HepG2 (cell line): ENCODE measurements around the gene MYL12B. TPM values are rescaled to one million over a fixed set of nuclear protein-coding genes. Genes with fewer than 3 reads are reported as not detected.
A peak's percentile ranks its signal among the peaks of the same experiment; 100 is the strongest.

Experiments
- ATAC-seq: fragments of 200-7000 bp; cut with Tn5 transposase; 3 replicates; pipeline ENCODE4 v1.9.1; 2020; ENCODE audit warnings: mild to moderate bottlenecking, moderate library complexity
- BruUV-seq: library from RNA; stranded (reverse); fragments of 400-500 nt; replicated peaks from 2 replicates; lab custom pipeline; 2021; lab: Mats Ljungman, UMichigan
- CTCF ChIA-PET: fragments of 300-600 bp; formaldehyde crosslinking; extraction: SDS; loops from one replicate; lab custom pipeline; 2021; ENCODE audit warnings: low total read pairs, inconsistent platforms, low intra/inter-chr PET ratio; lab: Yijun Ruan, JAX
- POLR2A ChIA-PET: fragments of 350-600 bp; sonication (Branson Sonifier 250); formaldehyde crosslinking; loops from one replicate; lab custom pipeline; 2020; ENCODE audit warnings: antibody characterized with exemption, inconsistent platforms; lab: Yijun Ruan, JAX
- DNase-seq: peaks from one replicate; pipeline ENCODE4 v3.0.0-alpha.2; 2015; ENCODE audit warnings: low spot score
- FAIRE-seq: peaks from 3 replicates; lab custom pipeline; 2011; peaks lifted over from hg19 to GRCh38; lab: Jason Lieb, UNC
- H2AFZ ChIP-seq: one replicate; pipeline ENCODE4 v1.6.1; 2011; ENCODE audit warnings: low read length, inconsistent platforms
- H3K27ac ChIP-seq: fragments of 300-600 bp; 3 replicates; pipeline ENCODE4 v1.8.0; 2011; ENCODE audit warnings: mixed run types, mild to moderate bottlenecking, mixed read lengths, low read length, inconsistent platforms; ENCODE audit not compliant: insufficient read depth; ENCODE audit errors: extremely low read length
- H3K27me3 ChIP-seq, 2 experiments: fragments of 200-600 bp in 1 of 2; 2 replicates in 1 of 2; 3 replicates in 1 of 2; pipeline versions ENCODE4 v1.6.0 to v1.8.0; 2011; ENCODE audit warnings: low read length in 2 of 2, mild to moderate bottlenecking in 2 of 2, moderate library complexity in 2 of 2, inconsistent platforms in 1 of 2; ENCODE audit not compliant: insufficient read depth in 2 of 2, control insufficient read depth in 1 of 2
- H3K36me3 ChIP-seq, 2 experiments: fragments of 200-600 bp in 1 of 2; replicated peaks in 1 of 2; 2 replicates in 1 of 2; 3 replicates in 1 of 2; pipeline versions ENCODE4 v1.5.1 to v1.8.0; 2011; ENCODE audit warnings: low read length in 2 of 2, inconsistent platforms in 1 of 2; ENCODE audit not compliant: insufficient read depth in 2 of 2, control insufficient read depth in 1 of 2
- H3K4me1 ChIP-seq: 2 replicates; pipeline ENCODE4 v1.5.1; 2012; ENCODE audit warnings: low read length, inconsistent platforms; ENCODE audit not compliant: insufficient read depth
- H3K4me2 ChIP-seq: 2 replicates; pipeline ENCODE4 v1.6.0; 2011; ENCODE audit warnings: low read depth, low read length, inconsistent platforms
- H3K4me3 ChIP-seq, 3 experiments: fragments of 200-600 bp in 1 of 3; sonication (generic), shearing (Covaris generic) in 1 of 3; replicated peaks in 1 of 3; 2 replicates each; pipeline ENCODE4 v1.5.1; 2011 to 2016; ENCODE audit warnings: low read length in 3 of 3, inconsistent platforms in 2 of 3, low read depth in 2 of 3, mild to moderate bottlenecking in 2 of 3, control low read depth in 1 of 3, mixed read lengths in 1 of 3; ENCODE audit not compliant: insufficient read depth in 1 of 3
- H3K79me2 ChIP-seq: one replicate; pipeline ENCODE4 v1.6.1; 2011; ENCODE audit warnings: low read length, inconsistent platforms; ENCODE audit not compliant: insufficient read depth
- H3K9ac ChIP-seq: 2 replicates; pipeline ENCODE4 v1.6.0; 2011; ENCODE audit warnings: mild to moderate bottlenecking, low read depth, low read length, inconsistent platforms; ENCODE audit not compliant: insufficient read depth
- H3K9me3 ChIP-seq: 2 replicates; pipeline ENCODE4 v1.5.1; 2012; ENCODE audit warnings: mild to moderate bottlenecking, low read length
- H4K20me1 ChIP-seq: 2 replicates; pipeline ENCODE4 v1.6.0; 2011; ENCODE audit warnings: inconsistent platforms, mild to moderate bottlenecking, low read length, moderate library complexity; ENCODE audit not compliant: insufficient read depth
- ARNT ChIP-seq: fragments of 450-650 bp; IDR thresholded peaks from 2 replicates; pipeline ENCODE4 v1.6.1; 2017
- EP300 ChIP-seq, 3 experiments: sonication (generic) in 1 of 3; formaldehyde crosslinking in 1 of 3; IDR thresholded peaks; 2 replicates each; pipeline versions ENCODE4 v1.5.1 to v1.6.1; 2011 to 2020; ENCODE audit warnings: low read depth in 2 of 3, low read length in 2 of 3, borderline replicate concordance in 1 of 3, improper control_type of control experiment in 1 of 3, mild to moderate bottlenecking in 1 of 3, missing genetic modification reagents in 1 of 3, moderate library complexity in 1 of 3
- FOSL1 ChIP-seq: sonication (generic); formaldehyde crosslinking; IDR thresholded peaks from 2 replicates; pipeline ENCODE4 v1.9.0; 2021; ENCODE audit warnings: missing genetic modification reagents, borderline replicate concordance
- GPN1 ChIP-seq: sonication (generic); formaldehyde crosslinking; IDR thresholded peaks from 2 replicates; pipeline ENCODE4 v1.5.1; 2020; ENCODE audit warnings: missing genetic modification reagents, borderline replicate concordance
- KLF11 ChIP-seq: IDR thresholded peaks from 2 replicates; pipeline ENCODE4 v1.6.1; 2016; ENCODE audit warnings: missing compliant biosample characterization
- RFXANK ChIP-seq: IDR thresholded peaks from 2 replicates; pipeline ENCODE4 v1.6.1; 2016
- YEATS2 ChIP-seq: sonication (generic); formaldehyde crosslinking; IDR thresholded peaks from 2 replicates; pipeline ENCODE4 v1.4.0; 2020; ENCODE audit warnings: missing genetic modification reagents, borderline replicate concordance
- ZNF501 ChIP-seq: sonication (generic); formaldehyde crosslinking; IDR thresholded peaks from 2 replicates; pipeline ENCODE4 v1.5.1; 2020; ENCODE audit warnings: mild to moderate bottlenecking, moderate library complexity, missing genetic modification reagents
- ZNF577 ChIP-seq: sonication (generic); formaldehyde crosslinking; IDR thresholded peaks from 2 replicates; pipeline ENCODE4 v1.4.0; 2020; ENCODE audit warnings: mild to moderate bottlenecking, low read depth, missing genetic modification reagents, borderline replicate concordance
- ZNF615 ChIP-seq: sonication (generic); formaldehyde crosslinking; IDR thresholded peaks from 2 replicates; pipeline ENCODE4 v1.5.0; 2020; ENCODE audit warnings: mild to moderate bottlenecking, missing genetic modification reagents, borderline replicate concordance
- WGBS: methylation state at CpG from one replicate; pipeline ENCODE4 v1.1.6; 2017; ENCODE audit warnings: low lambda C conversion rate; 5-methylcytosine and 5-hydroxymethylcytosine counted together
- in situ Hi-C: cut with HindIII; loops from 2 replicates; pipeline ENCODE4 v1.10.0; 2017; ENCODE audit warnings: low pct_unique_long_range_greater_than_20kb; ENCODE audit not compliant: extremely low pct_ligation_motif_present
- intact Hi-C: fragments of 100-400 bp; cut with micrococcal nuclease; formaldehyde crosslinking; loops from one replicate; pipeline ENCODE4 v1.10.0; 2022; ENCODE audit not compliant: unreplicated experiment
- polyA plus RNA-seq, 8 experiments: library from polyadenylated mRNA; depleted of rRNA in 3 of 8; stranded (reverse) in 7 of 8; unstranded in 1 of 8; fragments of >200 nt; fragmentation: Illumina TruSeq in 4 of 8; extraction: Trizol in 4 of 8; gene quantifications; 2 replicates each; pipeline versions ENCODE4 v1.2.1 to v1.2.3, GENCODE V29; 2011 to 2016; ENCODE audit warnings: low read depth in 4 of 8, missing spikeins in 1 of 8, mixed read lengths in 1 of 8; ENCODE audit not compliant: insufficient read depth in 1 of 8
- total RNA-seq, 5 experiments: library from RNA; depleted of rRNA; stranded (reverse); fragments of >200 nt; fragmentation: Illumina TruSeq; extraction: Trizol; gene quantifications; 2 replicates each; pipeline ENCODE4 v1.2.3, GENCODE V29; 2016; ENCODE audit warnings: low read depth in 1 of 5
- TF ChIP-seq, protein P1 (sequence below): sonication (generic); formaldehyde crosslinking; IDR thresholded peaks from 2 replicates; pipeline ENCODE4 v1.4.0; 2020; ENCODE audit warnings: missing genetic modification reagents
- TF ChIP-seq, protein P2 (sequence below), 2 experiments: sonication (generic) in 1 of 2; formaldehyde crosslinking in 1 of 2; IDR thresholded peaks; 2 replicates each; pipeline versions ENCODE4 v1.4.0 to v1.6.1; 2016 to 2020; ENCODE audit warnings: borderline replicate concordance in 1 of 2, low read depth in 1 of 2, mild to moderate bottlenecking in 1 of 2, missing genetic modification reagents in 1 of 2
- TF ChIP-seq, protein P3 (sequence below): sonication (generic); formaldehyde crosslinking; conservative IDR thresholded peaks from 2 replicates; pipeline ENCODE4 v1.8.1; 2023; ENCODE audit warnings: missing genetic modification reagents

Gene MYL12B
- total and polyA plus RNA-seq, 2 of the 13 experiments (the other 11 are each of a cell fraction or from before 2014, with no cell fraction given): 265 to 340 TPM

DNA sequence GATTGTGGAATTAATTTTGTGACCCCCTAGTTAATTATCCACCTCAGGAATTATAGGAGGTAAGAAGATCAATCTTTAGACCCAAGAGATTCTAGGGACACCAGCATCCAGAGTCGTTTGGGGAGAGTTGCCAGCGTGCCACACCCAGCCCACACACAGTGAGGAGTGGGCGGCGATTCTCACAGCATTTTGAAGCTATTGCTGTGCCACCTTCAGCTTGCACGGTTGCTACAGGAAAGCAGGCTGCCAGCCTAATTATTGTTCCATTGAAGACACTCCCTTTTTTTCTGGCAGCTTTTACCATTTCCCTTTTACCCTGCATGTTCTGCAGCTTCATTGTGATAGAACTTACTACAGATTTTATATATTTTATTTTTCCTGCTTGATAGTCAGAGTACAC is 27.5 kb upstream of the MYL12B start:
- Histone ChIP-seq H3K9ac (peak overlapping the region; percentile 43), H4K20me1 (no peaks in the 10 kb centered on the region), H3K27ac (peak overlapping the region; percentile 95), H3K4me1 (peaks cover 66% of the 10 kb centered on the region), H2AFZ (no peak overlapping the region), H3K9me3 (no peaks in the 10 kb centered on the region), H3K4me3 (peak overlapping the region in 1 of 3 experiments; percentile 8; a peak in 1 of 6 replicates), H3K27me3 (no peaks in the 10 kb centered on the region), H3K79me2 (no peaks in the 10 kb centered on the region), H3K36me3 (no peaks in the 10 kb centered on the region), H3K4me2 (peak overlapping the region; percentile 25)
- BruUV-seq: no TSS peak
- TF ChIP-seq FOSL1 (CRISPR knock-in tag): no peak
- TF ChIP-seq ARNT: no peak
- TF ChIP-seq KLF11 (CRISPR knock-in tag): no peak
- TF ChIP-seq ZNF501 (CRISPR knock-in tag): no peak
- no peak for TF ChIP-seq YEATS2 (CRISPR knock-in tag)
- TF ChIP-seq, protein P1, sequence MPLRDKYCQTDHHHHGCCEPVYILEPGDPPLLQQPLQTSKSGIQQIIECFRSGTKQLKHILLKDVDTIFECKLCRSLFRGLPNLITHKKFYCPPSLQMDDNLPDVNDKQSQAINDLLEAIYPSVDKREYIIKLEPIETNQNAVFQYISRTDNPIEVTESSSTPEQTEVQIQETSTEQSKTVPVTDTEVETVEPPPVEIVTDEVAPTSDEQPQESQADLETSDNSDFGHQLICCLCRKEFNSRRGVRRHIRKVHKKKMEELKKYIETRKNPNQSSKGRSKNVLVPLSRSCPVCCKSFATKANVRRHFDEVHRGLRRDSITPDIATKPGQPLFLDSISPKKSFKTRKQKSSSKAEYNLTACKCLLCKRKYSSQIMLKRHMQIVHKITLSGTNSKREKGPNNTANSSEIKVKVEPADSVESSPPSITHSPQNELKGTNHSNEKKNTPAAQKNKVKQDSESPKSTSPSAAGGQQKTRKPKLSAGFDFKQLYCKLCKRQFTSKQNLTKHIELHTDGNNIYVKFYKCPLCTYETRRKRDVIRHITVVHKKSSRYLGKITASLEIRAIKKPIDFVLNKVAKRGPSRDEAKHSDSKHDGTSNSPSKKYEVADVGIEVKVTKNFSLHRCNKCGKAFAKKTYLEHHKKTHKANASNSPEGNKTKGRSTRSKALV (CRISPR knock-in tag): no peak
- TF ChIP-seq, protein P2, sequence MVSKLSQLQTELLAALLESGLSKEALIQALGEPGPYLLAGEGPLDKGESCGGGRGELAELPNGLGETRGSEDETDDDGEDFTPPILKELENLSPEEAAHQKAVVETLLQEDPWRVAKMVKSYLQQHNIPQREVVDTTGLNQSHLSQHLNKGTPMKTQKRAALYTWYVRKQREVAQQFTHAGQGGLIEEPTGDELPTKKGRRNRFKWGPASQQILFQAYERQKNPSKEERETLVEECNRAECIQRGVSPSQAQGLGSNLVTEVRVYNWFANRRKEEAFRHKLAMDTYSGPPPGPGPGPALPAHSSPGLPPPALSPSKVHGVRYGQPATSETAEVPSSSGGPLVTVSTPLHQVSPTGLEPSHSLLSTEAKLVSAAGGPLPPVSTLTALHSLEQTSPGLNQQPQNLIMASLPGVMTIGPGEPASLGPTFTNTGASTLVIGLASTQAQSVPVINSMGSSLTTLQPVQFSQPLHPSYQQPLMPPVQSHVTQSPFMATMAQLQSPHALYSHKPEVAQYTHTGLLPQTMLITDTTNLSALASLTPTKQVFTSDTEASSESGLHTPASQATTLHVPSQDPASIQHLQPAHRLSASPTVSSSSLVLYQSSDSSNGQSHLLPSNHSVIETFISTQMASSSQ (IDR thresholded peaks at IDR 0.05; ENCODE audit: low read depth): no peak
- TF ChIP-seq, protein P2 (CRISPR knock-in tag; IDR thresholded peaks at IDR 0.05; ENCODE audit: borderline replicate concordance): no peak
- TF ChIP-seq EP300 (IDR thresholded peaks at IDR 0.05; ENCODE audit: low read depth in 2 of 2, low read length in 2 of 2): no peak
- TF ChIP-seq EP300 (CRISPR knock-in tag; IDR thresholded peaks at IDR 0.05; ENCODE audit: borderline replicate concordance): no peak
- TF ChIP-seq, protein P3, sequence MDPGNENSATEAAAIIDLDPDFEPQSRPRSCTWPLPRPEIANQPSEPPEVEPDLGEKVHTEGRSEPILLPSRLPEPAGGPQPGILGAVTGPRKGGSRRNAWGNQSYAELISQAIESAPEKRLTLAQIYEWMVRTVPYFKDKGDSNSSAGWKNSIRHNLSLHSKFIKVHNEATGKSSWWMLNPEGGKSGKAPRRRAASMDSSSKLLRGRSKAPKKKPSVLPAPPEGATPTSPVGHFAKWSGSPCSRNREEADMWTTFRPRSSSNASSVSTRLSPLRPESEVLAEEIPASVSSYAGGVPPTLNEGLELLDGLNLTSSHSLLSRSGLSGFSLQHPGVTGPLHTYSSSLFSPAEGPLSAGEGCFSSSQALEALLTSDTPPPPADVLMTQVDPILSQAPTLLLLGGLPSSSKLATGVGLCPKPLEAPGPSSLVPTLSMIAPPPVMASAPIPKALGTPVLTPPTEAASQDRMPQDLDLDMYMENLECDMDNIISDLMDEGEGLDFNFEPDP (CRISPR knock-in tag): no peak
- no peak for TF ChIP-seq ZNF577 (CRISPR knock-in tag)
- no peak for TF ChIP-seq GPN1 (CRISPR knock-in tag)
- no peak for TF ChIP-seq RFXANK
- no peak for TF ChIP-seq ZNF615
- intact Hi-C loops (no loop called here), in situ Hi-C loops (no loop called here)
- POLR2A ChIA-PET: interaction anchor here (0.7 to 2.8 kb wide), 10 partner anchors 9 to 384 kb away, joined by 3 to 54 read pairs (median 4); partner anchors contain the start of gene MYL12A
- CTCF ChIA-PET: no interaction called here
- peak; percentile 8 for ATAC-seq
- DNase-seq: no peak
- no peak for FAIRE-seq
- WGBS: 84% methylated on average over 5 of the region's 5 CpGs
